Neural progenitor cell (in vitro differentiated cells): ENCODE measurements around the gene TCF4.

ENCODE experiments used
- EZH2 ChIP-seq: fragments of 200-600 bp; sonication (generic); IDR thresholded peaks from 2 replicates; pipeline ENCODE4 v1.6.1; 2017; ENCODE audit warnings: antibody characterized with exemption, mild to moderate bottlenecking, moderate library complexity
- EZH2phosphoT487 ChIP-seq: fragments of 200-600 bp; sonication (generic); IDR thresholded peaks from 2 replicates; pipeline ENCODE4 v1.6.1; 2017; ENCODE audit warnings: antibody characterized with exemption
- TF ChIP-seq, protein P1 (sequence below): fragments of 200-600 bp; sonication (generic); IDR thresholded peaks from 2 replicates; pipeline ENCODE4 v1.5.1; 2017; ENCODE audit warnings: antibody characterized with exemption, mild to moderate bottlenecking

- TF ChIP-seq, protein P1, sequence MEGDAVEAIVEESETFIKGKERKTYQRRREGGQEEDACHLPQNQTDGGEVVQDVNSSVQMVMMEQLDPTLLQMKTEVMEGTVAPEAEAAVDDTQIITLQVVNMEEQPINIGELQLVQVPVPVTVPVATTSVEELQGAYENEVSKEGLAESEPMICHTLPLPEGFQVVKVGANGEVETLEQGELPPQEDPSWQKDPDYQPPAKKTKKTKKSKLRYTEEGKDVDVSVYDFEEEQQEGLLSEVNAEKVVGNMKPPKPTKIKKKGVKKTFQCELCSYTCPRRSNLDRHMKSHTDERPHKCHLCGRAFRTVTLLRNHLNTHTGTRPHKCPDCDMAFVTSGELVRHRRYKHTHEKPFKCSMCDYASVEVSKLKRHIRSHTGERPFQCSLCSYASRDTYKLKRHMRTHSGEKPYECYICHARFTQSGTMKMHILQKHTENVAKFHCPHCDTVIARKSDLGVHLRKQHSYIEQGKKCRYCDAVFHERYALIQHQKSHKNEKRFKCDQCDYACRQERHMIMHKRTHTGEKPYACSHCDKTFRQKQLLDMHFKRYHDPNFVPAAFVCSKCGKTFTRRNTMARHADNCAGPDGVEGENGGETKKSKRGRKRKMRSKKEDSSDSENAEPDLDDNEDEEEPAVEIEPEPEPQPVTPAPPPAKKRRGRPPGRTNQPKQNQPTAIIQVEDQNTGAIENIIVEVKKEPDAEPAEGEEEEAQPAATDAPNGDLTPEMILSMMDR = peak; percentile 45
- TF ChIP-seq EZH2phosphoT487 = no peak
- no peak for TF ChIP-seq EZH2
These were observed 312.7 kb downstream of the TCF4 start for GRCh38 chr18:55275039-55275901.
